CD14-positive monocyte (primary cell): ENCODE measurements around the gene LARP4B. TPM values are rescaled to one million over a fixed set of nuclear protein-coding genes. Genes with fewer than 3 reads are reported as not detected.
"Not testable (repeated sequence)": the region's sequence is repeated elsewhere in the genome, so short reads cannot be mapped to it uniquely, and the experiment has no call there.

ENCODE experiments used
- DNase-seq, 3 donors: peaks; one replicate each; pipeline ENCODE4 v3.0.0-alpha.2; 2011 to 2022
- H2AFZ ChIP-seq: 2 replicates; pipeline ENCODE4 v1.6.0; 2012; ENCODE audit warnings: mild to moderate bottlenecking, low read depth, low read length, inconsistent platforms; ENCODE audit not compliant: insufficient read depth, poor library complexity, severe bottlenecking
- H3K27ac ChIP-seq, 2 donors: 1 replicate in 1 of 2; 2 replicates in 1 of 2; pipeline ENCODE4 v1.5.1; 2012 to 2013; ENCODE audit warnings: low read length in 2 of 2, control low read depth in 1 of 2, inconsistent platforms in 1 of 2, low read depth in 1 of 2, mild to moderate bottlenecking in 1 of 2
- H3K27me3 ChIP-seq, 2 donors: one replicate each; pipeline versions ENCODE4 v1.6.0 to v1.6.1; 2011 to 2013; ENCODE audit warnings: low read length in 2 of 2; ENCODE audit not compliant: control insufficient read depth in 2 of 2, insufficient read depth in 2 of 2
- H3K36me3 ChIP-seq, 2 donors: replicated peaks in 1 of 2; 1 replicate in 1 of 2; 2 replicates in 1 of 2; pipeline versions ENCODE4 v1.5.1 to v1.6.1; 2012 to 2013; ENCODE audit warnings: low read length in 2 of 2, control low read depth in 1 of 2, inconsistent platforms in 1 of 2, mild to moderate bottlenecking in 1 of 2; ENCODE audit not compliant: insufficient read depth in 2 of 2, control insufficient read depth in 1 of 2
- H3K4me1 ChIP-seq, 2 donors: 1 replicate in 1 of 2; 2 replicates in 1 of 2; pipeline versions ENCODE4 v1.5.1 to v1.6.1; 2012 to 2013; ENCODE audit warnings: low read length in 2 of 2, control low read depth in 1 of 2, inconsistent platforms in 1 of 2, mild to moderate bottlenecking in 1 of 2, moderate library complexity in 1 of 2; ENCODE audit not compliant: insufficient read depth in 2 of 2, control insufficient read depth in 1 of 2
- H3K4me2 ChIP-seq: replicated peaks from 2 replicates; pipeline ENCODE3; 2012; ENCODE audit warnings: low read length, moderate library complexity, mild to moderate bottlenecking; ENCODE audit not compliant: poor library complexity, severe bottlenecking; ENCODE audit errors: extremely low read depth
- H3K4me3 ChIP-seq, 3 experiments: fragments of 200-600 bp in 1 of 3; sonication (generic) in 1 of 3; replicated peaks in 1 of 3; 1 replicate in 2 of 3; 2 replicates in 1 of 3; pipeline ENCODE4 v1.5.1; 2011 to 2013; ENCODE audit warnings: low read length in 3 of 3, mild to moderate bottlenecking in 3 of 3, control low read depth in 2 of 3, low read depth in 2 of 3, inconsistent platforms in 1 of 3, moderate library complexity in 1 of 3
- H3K79me2 ChIP-seq: 2 replicates; pipeline ENCODE4 v1.6.0; 2012; ENCODE audit warnings: mild to moderate bottlenecking, control low read depth, inconsistent platforms, low read length, moderate library complexity; ENCODE audit not compliant: insufficient read depth
- H3K9ac ChIP-seq: 2 replicates; pipeline ENCODE4 v1.6.0; 2017; ENCODE audit warnings: low read length, mild to moderate bottlenecking; ENCODE audit not compliant: insufficient read depth, poor library complexity, severe bottlenecking
- H3K9me3 ChIP-seq, 2 donors: replicated peaks in 1 of 2; 1 replicate in 1 of 2; 2 replicates in 1 of 2; pipeline versions ENCODE4 v1.5.1 to v1.6.1; 2012 to 2013; ENCODE audit warnings: low read length in 2 of 2, control low read depth in 1 of 2; ENCODE audit not compliant: control insufficient read depth in 1 of 2, insufficient read depth in 1 of 2
- H4K20me1 ChIP-seq: 2 replicates; pipeline ENCODE4 v1.6.0; 2012; ENCODE audit warnings: mild to moderate bottlenecking, low read length, control low read depth, moderate library complexity; ENCODE audit not compliant: insufficient read depth
- H3K27ac Mint-ChIP-seq, 7 donors: one replicate each; pipeline ENCODE4 v1.8.0; 2020; ENCODE audit warnings: mild to moderate bottlenecking in 7 of 7, mixed read lengths in 7 of 7, moderate library complexity in 6 of 7, inconsistent platforms in 2 of 7
- H3K27me3 Mint-ChIP-seq, 3 donors: one replicate each; pipeline ENCODE4 v1.8.0; 2021 to 2022; ENCODE audit warnings: low read depth in 3 of 3, mild to moderate bottlenecking in 3 of 3, mixed read lengths in 3 of 3, moderate library complexity in 3 of 3, inconsistent platforms in 1 of 3
- H3K36me3 Mint-ChIP-seq, 2 donors: one replicate each; pipeline ENCODE4 v1.8.0; 2020; ENCODE audit warnings: mixed read lengths in 2 of 2, inconsistent platforms in 1 of 2, mild to moderate bottlenecking in 1 of 2
- H3K4me1 Mint-ChIP-seq: one replicate; pipeline ENCODE4 v1.8.0; 2020; ENCODE audit warnings: mild to moderate bottlenecking, mixed read lengths
- H3K4me3 Mint-ChIP-seq, 2 donors: one replicate each; pipeline ENCODE4 v1.8.0; 2020; ENCODE audit warnings: mild to moderate bottlenecking in 2 of 2, mixed read lengths in 2 of 2, moderate library complexity in 1 of 2
- H3K9me3 Mint-ChIP-seq, 7 donors: one replicate each; pipeline ENCODE4 v1.8.0; 2020 to 2022; ENCODE audit warnings: mixed read lengths in 7 of 7, mild to moderate bottlenecking in 6 of 7, moderate library complexity in 6 of 7, inconsistent platforms in 2 of 7
- WGBS: methylation state at CpG from one replicate; pipeline ENCODE4 v1.1.5; 2013; ENCODE audit warnings: missing lambda C conversion rate; ENCODE audit not compliant: insufficient coverage; 5-methylcytosine and 5-hydroxymethylcytosine counted together
- intact Hi-C, 2 donors: fragments of 100-400 bp; cut with micrococcal nuclease; formaldehyde crosslinking; loops; one replicate each; pipeline versions ENCODE4 v1.15.0 to v1.15.1; 2023
- polyA plus RNA-seq, 3 donors: library from polyadenylated mRNA; depleted of rRNA in 1 of 3; unstranded in 2 of 3; stranded (reverse) in 1 of 3; fragments of 300-500 nt in 2 of 3; fragments of >200 nt in 1 of 3; fragmentation: Illumina TruSeq in 2 of 3; gene quantifications; 1 replicate in 2 of 3; 2 replicates in 1 of 3; pipeline ENCODE4 v1.2.3, GENCODE V29; 2012 to 2021
- TF ChIP-seq, protein P1 (sequence below): fragments of 200-600 bp; IDR thresholded peaks from one replicate; pipeline ENCODE4 v1.8.0; 2022; ENCODE audit warnings: antibody characterized with exemption, mild to moderate bottlenecking

LARP4B gene
- polyA plus RNA-seq, 3 donors, result 17.2 to 52.3 (median 33.0) TPM

- H3K9ac ChIP-seq, result no peak overlapping the region
Observed at GRCh38 chr10:934746-935406, 3.4 kb upstream of the LARP4B start.

DNA sequence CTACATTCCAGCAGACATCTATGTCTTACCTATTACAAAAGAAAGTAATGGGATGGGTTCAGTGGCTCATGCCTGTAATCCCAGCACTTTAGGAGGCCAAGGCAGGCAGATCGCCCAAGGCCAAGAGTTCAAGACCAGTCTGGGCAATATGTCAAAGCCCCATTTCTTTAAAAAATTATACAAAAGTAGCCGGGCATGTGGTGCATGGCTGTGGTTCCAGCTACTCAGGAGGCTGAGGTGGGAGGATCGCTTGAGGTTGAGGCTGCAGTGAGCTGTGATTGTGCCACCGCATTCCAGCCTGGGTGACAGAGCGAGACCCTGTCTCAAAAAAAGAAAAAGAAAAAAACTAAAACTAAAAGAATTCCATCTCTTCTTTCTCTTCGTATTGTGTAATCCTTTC, 2.7 kb upstream of the LARP4B start:
- not testable (repeated sequence) for H3K9ac ChIP-seq, H4K20me1 ChIP-seq, H3K4me3 ChIP-seq, H3K27ac ChIP-seq, H3K4me3 Mint-ChIP-seq, H2AFZ ChIP-seq, H3K4me2 ChIP-seq, H3K9me3 Mint-ChIP-seq, DNase-seq, H3K27me3 ChIP-seq, H3K9me3 ChIP-seq, H3K27me3 Mint-ChIP-seq, H3K36me3 Mint-ChIP-seq, H3K36me3 ChIP-seq
- intact Hi-C loops, result loop anchor here in 1 of 2 donors (5.0 kb wide), 1 partner anchor 53 kb away; the partner anchor contains the start of gene GTPBP4
- Histone ChIP-seq H3K79me2 (peaks cover 20% of the 10 kb centered on the region), H3K4me1 (peaks cover 8 to 11% of the 10 kb centered on the region in 2 donors)
- Mint-ChIP-seq H3K27ac (peak overlapping the region in 1 of 7 donors; percentile 62), H3K4me1 (peaks cover 15% of the 10 kb centered on the region)
- 100% methylated on average over 1 of the region's 6 CpGs for WGBS

More at GRCh38 chr10:934746-935406, 3.4 kb upstream of the LARP4B start:
- H3K79me2 ChIP-seq, result peaks cover 12% of the 10 kb centered on the region
- H2AFZ ChIP-seq, result no peak overlapping the region
- Mint-ChIP-seq H3K9me3 (no peaks in the 10 kb centered on the region), H3K27ac (peak overlapping the region in 2 of 7 donors; percentile 26 to 36), H3K4me1 (peaks cover 8% of the 10 kb centered on the region), H3K36me3 (no peaks in the 10 kb centered on the region), H3K27me3 (peaks cover 0 to 3% (median 2%) of the 10 kb centered on the region in 3 donors), H3K4me3 (no peak overlapping the region)
- no peak overlapping the region for H3K27ac ChIP-seq
- H3K4me3 ChIP-seq, result no peak overlapping the region
- no peak for DNase-seq
- H4K20me1 ChIP-seq, result peaks cover under 1% of the 10 kb centered on the region
- peaks cover 1 to 4% of the 10 kb centered on the region in 2 donors for H3K4me1 ChIP-seq
- H3K27me3 ChIP-seq, result no peaks in the 10 kb centered on the region
- no peak overlapping the region for H3K4me2 ChIP-seq
- TF ChIP-seq, protein P1, sequence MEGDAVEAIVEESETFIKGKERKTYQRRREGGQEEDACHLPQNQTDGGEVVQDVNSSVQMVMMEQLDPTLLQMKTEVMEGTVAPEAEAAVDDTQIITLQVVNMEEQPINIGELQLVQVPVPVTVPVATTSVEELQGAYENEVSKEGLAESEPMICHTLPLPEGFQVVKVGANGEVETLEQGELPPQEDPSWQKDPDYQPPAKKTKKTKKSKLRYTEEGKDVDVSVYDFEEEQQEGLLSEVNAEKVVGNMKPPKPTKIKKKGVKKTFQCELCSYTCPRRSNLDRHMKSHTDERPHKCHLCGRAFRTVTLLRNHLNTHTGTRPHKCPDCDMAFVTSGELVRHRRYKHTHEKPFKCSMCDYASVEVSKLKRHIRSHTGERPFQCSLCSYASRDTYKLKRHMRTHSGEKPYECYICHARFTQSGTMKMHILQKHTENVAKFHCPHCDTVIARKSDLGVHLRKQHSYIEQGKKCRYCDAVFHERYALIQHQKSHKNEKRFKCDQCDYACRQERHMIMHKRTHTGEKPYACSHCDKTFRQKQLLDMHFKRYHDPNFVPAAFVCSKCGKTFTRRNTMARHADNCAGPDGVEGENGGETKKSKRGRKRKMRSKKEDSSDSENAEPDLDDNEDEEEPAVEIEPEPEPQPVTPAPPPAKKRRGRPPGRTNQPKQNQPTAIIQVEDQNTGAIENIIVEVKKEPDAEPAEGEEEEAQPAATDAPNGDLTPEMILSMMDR, result no peak
- H3K9me3 ChIP-seq, result no peaks in the 10 kb centered on the region
- 91% methylated on average over 12 of the region's 15 CpGs for WGBS
- no peaks in the 10 kb centered on the region for H3K36me3 ChIP-seq
- intact Hi-C loops, result loop anchor here in 1 of 2 donors (5.0 kb wide), 1 partner anchor 52 kb away; the partner anchor contains the start of gene GTPBP4
